H9 (cell line): Measurements from ENCODE around the gene OPRL1. TPM values are rescaled to one million over a fixed set of nuclear protein-coding genes. Genes with fewer than 3 reads are reported as not detected.

Experiments
- DNase-seq: peaks from one replicate; pipeline ENCODE4 v3.0.0-alpha.2; 2017
- H2AFZ ChIP-seq: one replicate; pipeline ENCODE4 v1.6.1; 2013; ENCODE audit warnings: mild to moderate bottlenecking, low read length, control low read depth, moderate library complexity
- H2AK5ac ChIP-seq: 2 replicates; pipeline ENCODE4 v1.6.1; 2013; ENCODE audit warnings: low read length, control low read depth, mixed read lengths; ENCODE audit not compliant: insufficient read length
- H2BK120ac ChIP-seq: one replicate; pipeline ENCODE4 v1.6.1; 2013; ENCODE audit warnings: low read depth, mild to moderate bottlenecking, low read length, control low read depth, inconsistent platforms; ENCODE audit not compliant: poor library complexity, severe bottlenecking
- H2BK12ac ChIP-seq: 2 replicates; pipeline ENCODE4 v1.6.1; 2013; ENCODE audit warnings: low read length, control low read depth, mixed read lengths, low read depth; ENCODE audit not compliant: insufficient read length
- H2BK15ac ChIP-seq: 2 replicates; pipeline ENCODE4 v1.6.1; 2013; ENCODE audit warnings: low read depth, low read length, control low read depth
- H2BK20ac ChIP-seq: one replicate; pipeline ENCODE4 v1.6.1; 2013; ENCODE audit warnings: low read depth, mild to moderate bottlenecking, low read length, control low read depth, inconsistent platforms; ENCODE audit not compliant: poor library complexity, severe bottlenecking
- H2BK5ac ChIP-seq: 2 replicates; pipeline ENCODE4 v1.6.1; 2013; ENCODE audit warnings: low read length, control low read depth, mixed read lengths; ENCODE audit not compliant: insufficient read length
- H3K14ac ChIP-seq: 2 replicates; pipeline ENCODE4 v1.6.1; 2013; ENCODE audit warnings: low read length, control low read depth; ENCODE audit not compliant: insufficient read depth
- H3K18ac ChIP-seq: 2 replicates; pipeline ENCODE4 v1.6.1; 2013; ENCODE audit warnings: low read depth, mild to moderate bottlenecking, mixed read lengths, low read length, control low read depth; ENCODE audit not compliant: insufficient read length
- H3K23ac ChIP-seq: 2 replicates; pipeline ENCODE4 v1.6.1; 2013; ENCODE audit warnings: low read length, control low read depth, mixed read lengths, low read depth; ENCODE audit not compliant: insufficient read length
- H3K23me2 ChIP-seq: 2 replicates; pipeline ENCODE4 v1.6.1; 2013; ENCODE audit warnings: low read depth, mild to moderate bottlenecking, mixed read lengths, low read length, control low read depth; ENCODE audit not compliant: insufficient read length, poor library complexity, severe bottlenecking
- H3K27ac ChIP-seq: 2 replicates; pipeline ENCODE4 v1.5.1; 2013; ENCODE audit warnings: low read length, control low read depth, mixed read lengths, low read depth; ENCODE audit not compliant: insufficient read length
- H3K27me3 ChIP-seq: 2 replicates; pipeline ENCODE4 v1.6.1; 2013; ENCODE audit warnings: low read length, control low read depth, inconsistent platforms; ENCODE audit not compliant: insufficient read depth
- H3K4ac ChIP-seq: 2 replicates; pipeline ENCODE4 v1.6.1; 2013; ENCODE audit warnings: low read depth, mild to moderate bottlenecking, control low read depth, inconsistent platforms, low read length, moderate library complexity
- H3K4me1 ChIP-seq: 2 replicates; pipeline ENCODE4 v1.6.1; 2013; ENCODE audit warnings: low read length, control low read depth, inconsistent platforms; ENCODE audit not compliant: insufficient read depth
- H3K4me2 ChIP-seq: 2 replicates; pipeline ENCODE4 v1.6.1; 2013; ENCODE audit warnings: low read length, control low read depth, mixed read lengths; ENCODE audit not compliant: insufficient read length, insufficient read depth
- H3K56ac ChIP-seq: 2 replicates; pipeline ENCODE4 v1.6.1; 2013; ENCODE audit warnings: low read depth, mild to moderate bottlenecking, mixed read lengths, low read length, control low read depth; ENCODE audit not compliant: insufficient read length
- H3K79me1 ChIP-seq: 2 replicates; pipeline ENCODE4 v1.6.1; 2013; ENCODE audit warnings: low read depth, mild to moderate bottlenecking, moderate library complexity, low read length, control low read depth, inconsistent platforms; ENCODE audit not compliant: insufficient read depth, poor library complexity, severe bottlenecking
- H3K79me2 ChIP-seq: 2 replicates; pipeline ENCODE4 v1.6.1; 2013; ENCODE audit warnings: low read length, control low read depth, inconsistent platforms; ENCODE audit not compliant: insufficient read depth
- H3K9ac ChIP-seq: 2 replicates; pipeline ENCODE4 v1.6.1; 2013; ENCODE audit warnings: low read length, control low read depth, mixed read lengths; ENCODE audit not compliant: insufficient read length; ENCODE audit errors: extremely low read depth
- H3K9me3 ChIP-seq: one replicate; pipeline ENCODE4 v1.6.1; 2013; ENCODE audit warnings: low read depth, low read length, inconsistent platforms; ENCODE audit not compliant: control insufficient read depth
- H3T11ph ChIP-seq: one replicate; pipeline ENCODE4 v1.6.1; 2013; ENCODE audit warnings: mild to moderate bottlenecking, low read length, control low read depth, inconsistent platforms
- H4K20me1 ChIP-seq: one replicate; pipeline ENCODE4 v1.6.1; 2013; ENCODE audit not compliant: control insufficient read depth, insufficient read length, insufficient read depth
- H4K5ac ChIP-seq: 2 replicates; pipeline ENCODE4 v1.6.1; 2013; ENCODE audit warnings: low read depth, mild to moderate bottlenecking, mixed read lengths, low read length, control low read depth; ENCODE audit not compliant: insufficient read length
- H4K8ac ChIP-seq: replicated peaks from 2 replicates; pipeline ENCODE4 v1.6.1; 2013; ENCODE audit warnings: low read length, control low read depth, mixed read lengths, low read depth; ENCODE audit not compliant: insufficient read length
- H4K91ac ChIP-seq: 2 replicates; pipeline ENCODE4 v1.6.1; 2013; ENCODE audit warnings: low read depth, mild to moderate bottlenecking, moderate library complexity, mixed read lengths, low read length, control low read depth; ENCODE audit not compliant: insufficient read length
- H3K27ac Mint-ChIP-seq, 3 experiments: 2 replicates in 2 of 3; 3 replicates in 1 of 3; pipeline ENCODE4 v1.8.0; 2020 to 2021; ENCODE audit warnings: mixed read lengths in 3 of 3, mild to moderate bottlenecking in 1 of 3, moderate library complexity in 1 of 3
- H3K27me3 Mint-ChIP-seq: 2 replicates; pipeline ENCODE4 v1.8.0; 2021; ENCODE audit warnings: low read depth, mild to moderate bottlenecking, moderate library complexity, mixed read lengths
- H3K36me3 Mint-ChIP-seq, 3 experiments: 2 replicates in 2 of 3; 3 replicates in 1 of 3; pipeline ENCODE4 v1.8.0; 2020 to 2021; ENCODE audit warnings: low read depth in 3 of 3, mixed read lengths in 3 of 3; ENCODE audit not compliant: insufficient read depth in 1 of 3
- H3K4me1 Mint-ChIP-seq, 2 experiments: 2 replicates each; pipeline ENCODE4 v1.8.0; 2020; ENCODE audit warnings: mixed read lengths in 2 of 2
- H3K4me3 Mint-ChIP-seq, 2 experiments: 2 replicates in 1 of 2; 3 replicates in 1 of 2; pipeline ENCODE4 v1.8.0; 2020 to 2021; ENCODE audit warnings: mild to moderate bottlenecking in 2 of 2, mixed read lengths in 2 of 2, moderate library complexity in 1 of 2
- H3K9me3 Mint-ChIP-seq, 2 experiments: 2 replicates in 1 of 2; 3 replicates in 1 of 2; pipeline ENCODE4 v1.8.0; 2020; ENCODE audit warnings: mild to moderate bottlenecking in 2 of 2, mixed read lengths in 2 of 2, moderate library complexity in 1 of 2
- CTCF ChIP-seq: fragments of 200-600 bp; sonication (generic); conservative IDR thresholded peaks from 3 replicates; pipeline ENCODE4 v1.8.0; 2021; ENCODE audit warnings: antibody characterized with exemption, mild to moderate bottlenecking
- WGBS: extraction: QIAGEN DNeasy Blood & Tissue Kit; methylation state at CpG from one replicate; pipeline ENCODE4 v1.1.7; 2013; ENCODE audit warnings: missing lambda C conversion rate, low lambda C conversion rate, mixed read lengths; ENCODE audit not compliant: insufficient read length; ENCODE audit errors: extremely low coverage; 5-methylcytosine and 5-hydroxymethylcytosine counted together
- total RNA-seq: library from RNA; stranded (reverse); gene quantifications from 2 replicates; pipeline ENCODE4 v1.2.1, GENCODE V29; 2021

Gene OPRL1
- total RNA-seq, 1 experiment from 2014 or later: 0.90 TPM

GRCh38 chr20:64041781-64042053 is 38.2 kb upstream of the OPRL1 start:
- no peak overlapping the region for H4K8ac ChIP-seq
- no peak overlapping the region for H2BK15ac ChIP-seq
- no peak overlapping the region for H2BK5ac ChIP-seq
- Mint-ChIP-seq H3K9me3 (peaks cover under 1 to 2% of the 10 kb centered on the region in 2 experiments; a peak in 2 of 5 replicates), H3K36me3 (peaks cover 0 to under 1% (median 0%) of the 10 kb centered on the region in 3 experiments; a peak in 2 of 7 replicates), H3K27ac (no peak overlapping the region), H3K27me3 (peaks cover 77% of the 10 kb centered on the region), H3K4me1 (peaks cover 22 to 28% of the 10 kb centered on the region in 2 experiments), H3K4me3 (peak overlapping the region in 1 of 2 experiments; percentile 46; a peak in 1 of 5 replicates)
- no peak overlapping the region for H2AFZ ChIP-seq
- H2BK12ac ChIP-seq: no peak overlapping the region
- no peak overlapping the region for H3K4ac ChIP-seq
- peaks cover 5% of the 10 kb centered on the region; the same call in 1 of the 2 replicates for H3K4me1 ChIP-seq
- no peak overlapping the region for H3K27ac ChIP-seq
- no peak overlapping the region for H3K56ac ChIP-seq
- peaks cover 21% of the 10 kb centered on the region; the same call in 1 of the 2 replicates for H3K27me3 ChIP-seq
- no peaks in the 10 kb centered on the region for H3K79me2 ChIP-seq
- no peak overlapping the region for H2AK5ac ChIP-seq
- H3K9ac ChIP-seq: no peak overlapping the region
- H3K4me2 ChIP-seq: peak overlapping the region; percentile 65
- no peaks in the 10 kb centered on the region for H4K20me1 ChIP-seq
- no peak overlapping the region for H2BK120ac ChIP-seq
- WGBS: no CpG with 5 or more reads among the region's 11 CpGs
- H3K9me3 ChIP-seq: no peaks in the 10 kb centered on the region
- TF ChIP-seq CTCF: no peak
- H2BK20ac ChIP-seq: no peak overlapping the region
- H4K5ac ChIP-seq: no peak overlapping the region
- H3K79me1 ChIP-seq: no peaks in the 10 kb centered on the region
- H3K23ac ChIP-seq: no peak overlapping the region
- peaks cover 14% of the 10 kb centered on the region for H3K23me2 ChIP-seq
- DNase-seq: no peak
- no peak overlapping the region for H4K91ac ChIP-seq
- no peak overlapping the region for H3T11ph ChIP-seq
- no peak overlapping the region for H3K18ac ChIP-seq
- no peak overlapping the region for H3K14ac ChIP-seq
